ENCODE measurements around the gene SUPT4H1. TPM values are rescaled to one million over a fixed set of nuclear protein-coding genes. Genes with fewer than 3 reads are reported as not detected.

The SUPT4H1 gene
- polyA plus RNA-seq, 1 donor (not counting 4 experiments of a cell fraction or from before 2014, with no cell fraction given) = 206 TPM

DNA sequence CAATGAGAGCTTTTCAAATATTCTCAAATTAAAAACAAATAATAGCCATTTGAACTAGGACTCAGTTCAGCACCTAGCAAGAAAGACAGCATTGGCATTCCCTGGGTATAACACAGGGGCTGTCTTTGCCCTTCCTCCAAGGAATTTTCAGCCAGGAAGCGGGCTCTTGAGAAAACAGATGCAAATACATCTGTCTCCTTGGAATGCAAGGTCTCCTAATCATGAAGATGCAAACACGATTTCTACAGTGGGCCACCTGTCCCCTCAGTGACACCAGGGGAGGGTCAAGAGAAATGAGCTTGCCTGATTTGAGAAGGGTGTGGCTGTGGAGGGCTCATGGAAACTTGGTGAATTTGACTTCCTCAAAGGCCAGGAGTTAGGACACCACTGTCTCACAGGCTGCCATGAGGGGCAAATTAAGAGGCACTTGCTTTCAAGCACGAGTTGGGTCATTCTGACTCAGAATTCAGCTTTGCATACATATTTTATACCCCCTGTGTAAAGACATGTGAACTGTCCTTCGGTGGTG lies 24.5 kb upstream of the SUPT4H1 start:
- H3K9me1 ChIP-seq (ENCODE audit: control insufficient read depth, extremely low read depth, insufficient read depth, low read length) = peaks cover 2% of the 10 kb centered on the region
- H3K79me2 ChIP-seq (ENCODE audit: control insufficient read depth, insufficient read depth, low read length) = peaks cover 56% of the 10 kb centered on the region
- H3K36me3 ChIP-seq (ENCODE audit: control insufficient read depth in 2 of 2, extremely low read depth in 1 of 2, insufficient read depth in 2 of 2, low read length in 2 of 2) = peaks cover 4 to 6% of the 10 kb centered on the region in 2 experiments
- H3K9me3 ChIP-seq (ENCODE audit: control insufficient read depth, low read depth, low read length) = no peaks in the 10 kb centered on the region
- no peak overlapping the region for H3K9ac ChIP-seq (ENCODE audit: control insufficient read depth, extremely low read depth, insufficient read depth, low read length)
- no peak overlapping the region for H3K4me3 ChIP-seq (ENCODE audit: control insufficient read depth in 2 of 3, extremely low read depth in 1 of 3, insufficient read depth in 2 of 3, low read depth in 1 of 3, low read length in 3 of 3)
- no peak for TF ChIP-seq EZH2 (IDR thresholded peaks at IDR 0.05; ENCODE audit: low read length)
- TF ChIP-seq, protein P1, sequence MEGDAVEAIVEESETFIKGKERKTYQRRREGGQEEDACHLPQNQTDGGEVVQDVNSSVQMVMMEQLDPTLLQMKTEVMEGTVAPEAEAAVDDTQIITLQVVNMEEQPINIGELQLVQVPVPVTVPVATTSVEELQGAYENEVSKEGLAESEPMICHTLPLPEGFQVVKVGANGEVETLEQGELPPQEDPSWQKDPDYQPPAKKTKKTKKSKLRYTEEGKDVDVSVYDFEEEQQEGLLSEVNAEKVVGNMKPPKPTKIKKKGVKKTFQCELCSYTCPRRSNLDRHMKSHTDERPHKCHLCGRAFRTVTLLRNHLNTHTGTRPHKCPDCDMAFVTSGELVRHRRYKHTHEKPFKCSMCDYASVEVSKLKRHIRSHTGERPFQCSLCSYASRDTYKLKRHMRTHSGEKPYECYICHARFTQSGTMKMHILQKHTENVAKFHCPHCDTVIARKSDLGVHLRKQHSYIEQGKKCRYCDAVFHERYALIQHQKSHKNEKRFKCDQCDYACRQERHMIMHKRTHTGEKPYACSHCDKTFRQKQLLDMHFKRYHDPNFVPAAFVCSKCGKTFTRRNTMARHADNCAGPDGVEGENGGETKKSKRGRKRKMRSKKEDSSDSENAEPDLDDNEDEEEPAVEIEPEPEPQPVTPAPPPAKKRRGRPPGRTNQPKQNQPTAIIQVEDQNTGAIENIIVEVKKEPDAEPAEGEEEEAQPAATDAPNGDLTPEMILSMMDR (optimal IDR thresholded peaks at IDR 0.05 in 1 of 3, IDR thresholded peaks at IDR 0.05 in 1 of 3, conservative IDR thresholded peaks at IDR 0.05 in 1 of 3; ENCODE audit: extremely low read depth in 1 of 3, insufficient read depth in 2 of 3, low read length in 3 of 3) = no peak
- H3K27ac ChIP-seq (ENCODE audit: control insufficient read depth, insufficient read depth, low read length) = no peak overlapping the region
- no peaks in the 10 kb centered on the region for H3K27me3 ChIP-seq (ENCODE audit: control insufficient read depth, extremely low read depth, insufficient read depth, low read length)
- H3K4me1 ChIP-seq (ENCODE audit: control insufficient read depth, extremely low read depth, insufficient read depth, low read length) = peaks cover 15% of the 10 kb centered on the region
- no peak overlapping the region for H3K4me2 ChIP-seq (ENCODE audit: control insufficient read depth, extremely low read depth, insufficient read depth, low read depth, low read length)
- dilution Hi-C loops (cut with MboI; ENCODE audit: extremely low pct_ligation_motif_present, low sequenced_read_pairs) = no loop called here
- DNase-seq (ENCODE audit: low read depth, low spot score) (no peak), FAIRE-seq (no peak)
- peaks cover 7% of the 10 kb centered on the region for H4K20me1 ChIP-seq (ENCODE audit: control insufficient read depth, extremely low read depth, insufficient read depth, low read length)
- no peak overlapping the region for H2AFZ ChIP-seq (ENCODE audit: control insufficient read depth, low read length)

DNA sequence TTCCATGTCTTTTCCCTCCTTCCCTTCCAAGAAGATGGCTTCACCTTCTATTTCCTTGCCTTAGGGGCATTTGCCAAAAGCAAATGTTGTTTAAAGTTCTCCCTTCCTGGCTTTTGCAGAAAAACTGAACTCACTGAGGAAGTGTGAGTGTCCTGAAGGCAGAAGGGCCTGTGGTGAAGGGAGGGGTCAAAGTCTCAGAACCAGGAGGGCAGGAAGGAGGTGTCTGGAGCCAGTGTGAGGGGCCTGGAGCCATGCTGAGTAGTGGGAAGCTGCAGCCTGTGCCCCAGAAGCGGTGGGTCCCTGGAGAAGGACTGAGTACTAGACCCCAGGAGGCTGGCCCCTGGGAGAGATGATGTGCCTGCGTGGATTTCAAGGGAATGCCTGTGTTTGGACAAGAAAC lies 23.8 kb upstream of the SUPT4H1 start:
- Histone ChIP-seq H3K9ac (ENCODE audit: control insufficient read depth, extremely low read depth, insufficient read depth, low read length) (no peak overlapping the region), H3K27me3 (ENCODE audit: control insufficient read depth, extremely low read depth, insufficient read depth, low read length) (no peaks in the 10 kb centered on the region), H4K20me1 (ENCODE audit: control insufficient read depth, extremely low read depth, insufficient read depth, low read length) (peaks cover 7% of the 10 kb centered on the region), H3K79me2 (ENCODE audit: control insufficient read depth, insufficient read depth, low read length) (peaks cover 52% of the 10 kb centered on the region), H3K9me1 (ENCODE audit: control insufficient read depth, extremely low read depth, insufficient read depth, low read length) (peaks cover 2% of the 10 kb centered on the region), H3K4me1 (ENCODE audit: control insufficient read depth, extremely low read depth, insufficient read depth, low read length) (peaks cover 15% of the 10 kb centered on the region), H2AFZ (ENCODE audit: control insufficient read depth, low read length) (no peak overlapping the region), H3K36me3 (ENCODE audit: control insufficient read depth in 2 of 2, extremely low read depth in 1 of 2, insufficient read depth in 2 of 2, low read length in 2 of 2) (peaks cover 6 to 9% of the 10 kb centered on the region in 2 experiments), H3K9me3 (ENCODE audit: control insufficient read depth, low read depth, low read length) (no peaks in the 10 kb centered on the region), H3K27ac (ENCODE audit: control insufficient read depth, insufficient read depth, low read length) (no peak overlapping the region), H3K4me2 (ENCODE audit: control insufficient read depth, extremely low read depth, insufficient read depth, low read depth, low read length) (no peak overlapping the region), H3K4me3 (ENCODE audit: control insufficient read depth in 2 of 3, extremely low read depth in 1 of 3, insufficient read depth in 2 of 3, low read depth in 1 of 3, low read length in 3 of 3) (no peak overlapping the region)
- TF ChIP-seq EZH2 (IDR thresholded peaks at IDR 0.05; ENCODE audit: low read length) = no peak
- TF ChIP-seq, protein P1 (optimal IDR thresholded peaks at IDR 0.05 in 1 of 3, IDR thresholded peaks at IDR 0.05 in 1 of 3, conservative IDR thresholded peaks at IDR 0.05 in 1 of 3; ENCODE audit: extremely low read depth in 1 of 3, insufficient read depth in 2 of 3, low read length in 3 of 3) = no peak
- no peak for FAIRE-seq
- no peak for DNase-seq (ENCODE audit: low read depth, low spot score)
- dilution Hi-C loops (cut with MboI; ENCODE audit: extremely low pct_ligation_motif_present, low sequenced_read_pairs) = no loop called here
